Skeletal muscle cell (primary cell): Measurements from ENCODE around the gene C20orf144.
"Not testable (repeated sequence)": the region's sequence is repeated elsewhere in the genome, so short reads cannot be mapped to it uniquely, and the experiment has no call there.

Source experiments
- DNase-seq: peaks from one replicate; pipeline ENCODE4 v3.0.0-alpha.2; 2010; ENCODE audit warnings: low read depth
- H3K4me3 ChIP-seq: 2 replicates; pipeline ENCODE4 v1.5.1; 2011; ENCODE audit warnings: low read depth, mild to moderate bottlenecking, control low read depth, low read length, moderate library complexity

The C20orf144 gene

DNA sequence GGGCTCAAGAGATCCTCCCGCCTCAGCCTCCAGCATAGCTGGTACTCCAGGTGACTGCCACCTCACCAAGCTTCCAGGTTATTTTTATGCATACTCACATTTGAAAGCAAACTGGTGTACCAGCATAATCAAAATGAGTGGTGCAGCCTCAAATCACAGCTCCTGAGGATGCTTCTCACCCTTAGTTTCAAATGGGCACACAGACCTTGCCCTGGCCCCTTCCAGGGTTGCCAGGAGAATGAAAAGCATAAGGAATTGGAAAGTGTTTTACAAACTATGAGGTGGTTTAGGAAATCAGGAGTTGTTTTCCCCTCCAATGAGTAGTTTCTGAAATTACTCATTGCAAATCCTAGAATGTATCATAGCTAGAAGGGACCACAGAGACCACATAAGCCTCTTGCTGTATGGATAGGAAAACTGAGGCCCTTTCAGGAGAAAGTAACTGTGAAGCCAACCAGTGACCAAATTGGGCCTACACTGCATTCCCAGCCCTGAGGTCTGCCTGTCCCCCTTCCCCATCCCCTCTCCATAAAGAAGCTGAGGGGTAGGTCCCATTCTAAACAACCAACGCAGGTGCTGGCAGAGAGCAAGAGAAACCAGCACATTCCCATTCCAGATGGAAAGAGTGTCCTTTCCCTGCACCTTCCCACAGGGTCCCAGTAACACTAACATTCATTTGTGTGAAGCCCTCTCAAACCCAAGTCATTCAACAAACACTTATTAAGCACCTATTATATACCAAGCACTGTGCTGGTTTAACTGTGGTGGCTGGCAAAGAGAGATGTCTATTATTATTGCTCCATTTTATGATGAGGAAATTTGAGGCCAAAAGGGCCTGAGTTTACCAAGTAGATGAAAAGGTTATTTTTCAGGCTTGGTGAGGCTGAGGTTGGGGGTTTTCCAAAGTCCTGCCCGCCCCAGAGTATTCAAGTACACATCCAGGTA lies 26.1 kb downstream of the C20orf144 start:
- no peak overlapping the region for H3K4me3 ChIP-seq
- DNase-seq, result no peak

DNA sequence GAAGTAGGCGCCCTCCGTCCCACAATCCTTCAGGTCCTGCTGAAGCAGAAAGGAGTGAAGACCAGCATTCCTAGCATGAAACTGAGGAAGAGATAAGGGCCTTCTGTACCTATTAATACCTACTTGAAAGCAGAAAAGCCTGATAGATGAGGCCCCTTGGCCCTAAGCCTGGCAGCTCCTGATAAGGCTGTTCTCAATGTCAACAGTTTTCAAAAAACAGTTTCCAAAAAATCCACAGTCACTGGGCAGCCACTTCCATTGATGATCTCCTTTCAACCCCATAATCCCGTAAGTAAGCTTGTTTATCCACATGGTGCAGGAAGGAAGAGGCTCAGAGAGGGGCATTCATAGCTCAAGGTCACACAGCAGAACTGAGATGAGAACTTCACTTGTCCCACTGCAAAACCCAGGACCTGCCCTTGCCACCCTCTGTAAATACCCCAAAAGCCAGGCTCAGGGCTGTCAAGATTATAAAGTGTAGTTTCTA lies 26.9 kb downstream of the C20orf144 start:
- no peak for DNase-seq
- no peak overlapping the region for H3K4me3 ChIP-seq

DNA sequence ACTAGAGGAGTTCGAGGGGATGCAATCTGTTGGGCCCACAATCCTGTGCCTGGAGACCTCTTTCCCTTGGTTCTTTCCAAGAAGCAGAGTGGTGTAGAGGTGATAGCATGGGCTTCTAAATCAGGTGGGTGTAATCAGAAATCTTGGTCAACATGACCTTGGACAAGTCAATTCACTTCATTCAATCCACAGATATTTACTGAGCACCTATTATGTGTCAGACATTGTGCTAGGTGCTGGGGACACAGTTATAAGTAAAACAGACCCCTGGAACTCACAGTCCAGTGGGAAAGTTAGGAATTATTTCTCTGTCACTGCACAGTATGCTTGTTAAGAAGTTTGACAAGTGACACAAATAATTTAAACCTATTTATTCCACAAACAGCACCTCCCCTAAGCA lies 27.4 kb downstream of the C20orf144 start:
- no peak overlapping the region for H3K4me3 ChIP-seq
- no peak for DNase-seq

DNA sequence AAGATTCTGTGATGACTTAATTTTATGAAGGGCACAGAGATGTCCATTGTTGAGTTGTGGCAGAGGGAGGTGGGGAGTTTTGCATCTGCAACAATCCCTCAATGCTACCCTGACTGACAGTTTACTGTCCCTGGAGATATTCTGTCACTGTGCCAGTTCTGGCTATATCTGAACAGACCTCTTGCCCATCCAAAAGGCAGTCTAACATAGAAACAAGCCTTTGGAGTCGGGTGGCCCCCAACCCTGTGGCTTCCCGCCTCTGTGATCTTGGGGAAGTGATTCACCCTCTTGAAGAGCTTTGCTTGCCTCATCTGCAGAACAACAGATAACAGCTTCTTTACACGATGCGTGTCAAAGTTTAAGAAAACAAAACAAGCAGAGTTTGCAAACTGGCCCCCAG lies 27.8 kb downstream of the C20orf144 start:
- DNase-seq, result no peak
- no peak overlapping the region for H3K4me3 ChIP-seq

DNA sequence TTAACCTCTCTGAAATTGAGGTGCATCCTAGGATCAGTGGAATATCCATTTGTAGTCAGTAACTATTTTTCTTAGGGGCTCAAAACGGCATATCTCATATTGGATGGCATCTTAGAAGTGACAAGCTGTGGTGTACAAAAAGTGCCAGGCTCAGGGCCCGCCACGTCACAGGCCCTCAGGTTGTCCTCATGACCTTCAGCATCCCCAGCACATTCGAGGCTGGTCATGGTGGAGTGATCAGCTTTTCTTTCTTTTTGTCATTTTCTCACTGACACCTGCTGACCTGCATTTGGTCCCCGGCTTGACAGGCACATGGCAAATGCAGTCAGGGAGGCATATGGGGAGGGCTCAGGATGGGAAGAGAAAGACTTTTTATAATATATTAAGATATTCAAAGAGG lies 31.2 kb downstream of the C20orf144 start:
- DNase-seq, result no peak
- no peak overlapping the region for H3K4me3 ChIP-seq

DNA sequence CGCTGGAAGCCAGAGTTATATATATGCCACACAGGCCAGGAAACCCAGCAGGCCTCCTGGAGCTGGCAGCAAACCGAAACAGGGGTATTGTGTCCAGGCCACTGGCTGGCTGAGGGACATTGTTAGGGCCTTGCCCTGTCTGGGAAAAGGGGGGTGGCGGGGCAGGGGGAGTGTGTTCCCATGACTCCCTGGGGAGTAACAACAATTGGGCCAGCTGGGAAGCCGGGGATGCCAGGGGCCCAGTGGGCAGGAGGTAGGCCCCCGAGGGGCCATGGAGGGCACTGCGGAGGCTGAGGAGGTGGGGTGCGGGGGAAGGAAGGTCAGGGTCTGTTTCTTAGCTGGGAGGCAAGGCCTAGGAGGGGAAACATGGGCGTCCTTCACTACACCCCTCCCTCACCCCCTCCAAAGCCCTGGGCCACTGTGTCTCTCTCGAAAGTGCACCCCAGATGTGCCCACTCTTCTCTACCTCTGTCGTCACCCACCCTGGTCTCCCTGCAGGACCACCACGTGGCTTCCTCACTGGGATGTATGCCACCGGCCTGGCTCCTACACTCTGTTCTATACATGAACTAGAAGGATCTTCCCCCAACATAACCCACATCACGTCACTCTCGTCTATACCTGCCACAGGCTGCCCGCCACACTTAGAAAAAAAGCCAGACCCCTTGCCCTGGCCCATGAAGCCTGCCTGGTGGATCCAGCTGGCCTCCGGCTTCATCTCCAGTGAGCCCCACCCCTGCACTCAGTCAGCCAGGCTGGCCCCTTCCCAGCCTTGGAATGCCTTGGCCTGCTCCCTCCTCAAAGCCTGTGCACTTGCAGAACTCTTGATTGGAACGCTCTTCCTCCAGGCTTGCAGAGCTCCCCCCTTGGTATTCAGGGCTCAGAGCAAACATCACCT lies 31.9 kb downstream of the C20orf144 start:
- DNase-seq, result no peak
- H3K4me3 ChIP-seq, result no peak overlapping the region

DNA sequence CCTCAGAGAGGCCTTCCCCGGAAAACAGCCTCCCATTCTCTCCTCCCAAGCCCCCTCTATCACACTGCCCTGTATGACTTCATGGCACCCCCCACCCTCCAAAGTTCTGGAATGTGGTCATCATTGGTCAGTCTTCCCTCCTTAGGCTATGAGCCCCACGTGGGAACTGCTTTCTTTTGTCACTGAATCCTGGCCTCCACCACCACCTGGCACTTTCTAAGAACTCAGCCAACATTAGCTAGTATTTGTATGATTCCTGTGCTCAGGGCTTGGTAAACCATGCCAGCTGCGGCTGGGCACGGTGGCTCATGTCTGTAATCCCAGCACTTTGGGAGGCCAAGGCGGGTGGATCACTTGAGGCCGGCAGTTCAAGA lies 32.5 kb downstream of the C20orf144 start:
- DNase-seq, result no peak
- no peak overlapping the region for H3K4me3 ChIP-seq

DNA sequence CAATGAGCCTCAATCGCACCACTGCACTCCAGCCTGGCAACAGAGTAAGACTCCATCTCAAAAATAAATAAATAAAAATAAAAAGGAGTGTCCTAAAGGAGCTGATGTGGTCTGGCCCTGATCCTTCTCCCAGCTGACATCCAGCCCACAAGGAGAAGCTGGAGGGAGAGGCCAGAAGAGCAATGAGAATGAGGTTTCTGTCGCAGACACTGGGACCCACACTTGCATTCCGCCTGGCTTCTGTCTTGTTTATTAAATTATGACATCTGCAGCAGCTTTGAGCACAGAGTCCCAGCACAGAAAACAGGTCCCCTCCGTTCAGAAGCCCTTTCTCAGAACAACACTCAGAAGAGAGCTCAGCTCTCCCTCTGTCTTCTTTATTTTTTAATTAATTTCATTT lies 34.3 kb downstream of the C20orf144 start:
- no peak overlapping the region for H3K4me3 ChIP-seq
- DNase-seq, result no peak

DNA sequence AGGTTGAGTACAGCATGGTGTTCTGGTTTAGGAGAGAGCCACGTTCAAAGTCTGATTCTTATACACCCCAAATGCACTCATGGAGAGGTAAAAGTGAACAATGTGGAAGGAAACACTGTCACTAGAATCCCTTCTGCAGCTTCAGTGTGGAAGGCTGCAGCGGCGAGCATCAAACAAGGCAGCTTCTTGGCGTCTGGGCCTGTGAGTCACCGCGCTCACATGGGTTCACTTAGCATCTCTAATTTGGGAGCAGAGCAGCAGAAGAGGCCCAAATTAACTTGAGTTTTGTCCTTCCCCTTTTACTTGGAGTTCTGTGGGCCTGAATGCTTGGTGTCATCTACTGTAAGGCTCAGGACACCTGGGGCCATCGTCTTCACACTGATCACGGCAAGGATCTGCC lies 35.0 kb downstream of the C20orf144 start:
- no peak for DNase-seq
- no peak overlapping the region for H3K4me3 ChIP-seq

DNA sequence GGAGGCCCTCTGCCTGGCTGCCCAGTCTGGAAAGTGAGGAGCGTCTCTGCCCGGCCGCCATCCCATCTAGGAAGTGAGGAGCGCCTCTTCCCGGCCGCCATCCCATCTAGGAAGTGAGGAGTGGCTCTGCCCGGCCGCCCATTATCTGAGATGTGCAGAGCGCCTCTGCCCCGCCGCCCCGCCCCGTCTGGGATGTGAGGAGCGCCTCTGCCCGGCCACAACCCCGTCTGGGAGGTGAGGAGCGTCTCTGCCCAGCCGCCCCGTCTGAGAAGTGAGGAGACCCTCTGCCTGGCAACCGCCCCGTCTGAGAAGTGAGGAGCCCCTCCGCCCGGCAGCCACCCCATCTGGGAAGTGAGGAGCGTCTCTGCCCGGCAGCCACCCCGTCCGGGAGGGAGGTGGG lies 36.8 kb downstream of the C20orf144 start:
- not testable (repeated sequence) for H3K4me3 ChIP-seq, DNase-seq

DNA sequence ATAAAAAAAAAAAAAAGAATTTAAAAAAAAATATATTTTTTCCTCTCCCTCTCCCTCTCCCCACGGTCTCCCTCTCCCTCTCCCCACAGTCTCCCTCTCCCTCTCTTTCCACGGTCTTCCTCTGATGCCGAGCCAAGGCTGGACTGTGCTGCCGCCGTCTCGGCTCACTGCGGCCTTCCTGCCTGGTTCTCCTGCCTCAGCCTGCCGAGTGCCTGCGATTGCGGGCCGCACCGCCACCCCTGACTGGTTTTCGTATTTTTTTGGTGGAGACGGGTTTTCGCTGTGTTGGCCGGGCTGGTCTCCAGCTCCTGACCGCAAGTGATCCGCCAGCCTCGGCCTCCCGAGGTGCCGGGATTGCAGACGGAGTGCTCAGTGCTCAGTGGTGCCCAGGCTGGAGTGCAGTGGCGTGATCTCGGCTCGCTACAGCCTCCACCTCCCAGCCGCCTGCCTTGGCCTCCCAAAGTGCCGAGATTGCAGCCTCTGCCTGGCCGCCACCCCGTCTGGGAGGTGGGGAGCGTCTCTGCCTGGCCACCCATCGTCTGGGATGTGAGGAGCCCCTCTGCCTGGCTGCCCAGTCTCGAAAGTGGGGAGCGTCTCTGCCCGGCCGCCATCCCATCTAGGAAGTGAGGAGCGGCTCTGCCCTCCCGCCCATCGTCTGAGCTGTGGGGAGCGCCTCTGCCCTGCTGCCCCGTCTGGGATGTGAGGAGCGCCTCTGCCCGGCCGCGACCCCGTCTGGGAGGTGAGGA lies 38.7 kb downstream of the C20orf144 start:
- not testable (repeated sequence) for H3K4me3 ChIP-seq, DNase-seq

DNA sequence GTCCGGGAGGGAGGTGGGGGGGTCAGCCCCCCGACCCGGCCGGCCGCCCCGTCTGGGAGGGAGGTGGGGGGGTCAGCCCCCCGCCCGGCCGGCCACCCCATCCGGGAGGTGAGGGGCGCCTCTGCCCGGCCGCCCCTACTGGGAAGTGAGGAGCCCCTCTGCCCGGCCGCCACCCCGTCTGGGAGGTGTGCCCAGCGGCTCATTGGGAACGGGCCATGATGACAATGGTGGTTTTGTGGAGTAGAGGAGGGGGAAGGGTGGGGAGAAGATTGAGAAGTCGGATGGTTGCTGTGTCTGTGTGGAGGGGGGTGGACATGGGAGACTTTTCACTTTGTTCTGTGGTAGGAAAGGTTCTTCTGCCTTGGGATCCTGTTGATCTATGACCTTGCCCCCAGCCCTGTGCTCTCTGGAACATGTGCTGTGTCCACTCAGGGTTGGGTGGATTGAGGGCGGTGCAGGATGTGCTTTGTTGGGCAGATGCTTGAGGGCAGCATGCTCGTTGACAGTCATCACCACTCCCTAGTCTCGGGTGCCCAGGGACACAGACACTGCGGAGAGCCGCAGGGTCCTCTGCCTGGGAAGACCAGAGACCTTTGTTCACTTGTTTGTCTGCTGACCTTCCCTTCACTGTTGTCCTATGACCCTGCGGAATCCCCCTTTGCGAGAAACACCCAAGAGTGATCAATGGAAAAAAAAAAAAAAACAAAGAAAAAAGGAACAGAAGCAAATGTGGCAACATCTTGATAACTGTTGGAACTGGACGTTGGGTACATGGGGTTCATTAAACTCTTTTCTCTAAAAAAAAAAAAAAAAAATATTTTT lies 39.7 kb downstream of the C20orf144 start:
- DNase-seq, result no peak
- no peak overlapping the region for H3K4me3 ChIP-seq

DNA sequence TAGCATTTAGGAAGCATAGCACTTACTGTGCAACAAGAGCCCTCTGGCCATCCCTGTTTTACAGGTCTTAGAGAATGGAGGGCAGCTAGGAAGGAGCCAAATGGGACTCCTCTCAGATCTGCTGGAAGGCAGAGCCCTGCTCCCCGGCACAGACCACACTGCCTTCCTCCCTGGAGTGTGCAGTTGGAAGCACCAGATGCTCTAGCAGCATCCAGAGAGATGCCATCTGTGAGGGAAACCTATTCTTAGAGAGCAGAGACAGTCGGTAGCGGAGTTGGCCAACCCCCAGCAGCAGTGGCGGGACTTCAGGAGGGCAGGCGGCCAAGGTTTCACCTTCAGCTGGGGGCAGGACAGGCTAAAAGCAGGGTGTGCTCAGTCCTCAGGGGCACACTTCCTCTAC lies 40.7 kb downstream of the C20orf144 start:
- no peak for DNase-seq
- no peak overlapping the region for H3K4me3 ChIP-seq

DNA sequence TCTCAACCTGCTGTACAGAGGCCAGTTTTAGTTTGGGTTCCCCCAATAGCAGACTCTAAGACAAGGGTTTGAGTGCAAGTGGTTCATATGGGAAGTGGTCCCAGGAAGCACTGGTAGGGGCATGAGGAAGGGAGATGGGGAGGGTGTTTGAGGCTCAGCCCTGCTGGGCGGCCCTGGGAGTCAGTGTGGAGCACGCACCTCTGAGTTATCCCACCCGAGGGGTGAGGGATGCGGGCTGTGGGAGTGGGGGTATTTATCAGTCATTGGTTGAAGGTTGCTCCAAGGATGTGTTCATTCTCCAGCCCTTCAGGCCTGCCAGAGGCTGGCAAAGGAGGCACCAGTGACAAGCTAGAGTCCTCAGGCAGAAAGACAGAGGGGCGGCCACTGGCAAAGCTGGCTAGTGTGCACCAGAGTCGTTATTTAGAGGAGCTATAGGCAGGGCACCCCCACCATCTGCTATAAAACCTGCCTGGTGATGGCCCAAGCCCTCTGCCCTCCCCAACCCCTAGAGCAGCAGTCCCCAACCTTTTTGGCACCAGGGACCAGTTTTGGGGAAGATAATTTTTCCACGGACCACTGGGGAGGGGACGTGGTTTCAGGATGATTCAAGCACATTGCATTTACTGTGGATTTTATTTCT lies 41.5 kb downstream of the C20orf144 start:
- H3K4me3 ChIP-seq, result no peak overlapping the region
- no peak for DNase-seq

DNA sequence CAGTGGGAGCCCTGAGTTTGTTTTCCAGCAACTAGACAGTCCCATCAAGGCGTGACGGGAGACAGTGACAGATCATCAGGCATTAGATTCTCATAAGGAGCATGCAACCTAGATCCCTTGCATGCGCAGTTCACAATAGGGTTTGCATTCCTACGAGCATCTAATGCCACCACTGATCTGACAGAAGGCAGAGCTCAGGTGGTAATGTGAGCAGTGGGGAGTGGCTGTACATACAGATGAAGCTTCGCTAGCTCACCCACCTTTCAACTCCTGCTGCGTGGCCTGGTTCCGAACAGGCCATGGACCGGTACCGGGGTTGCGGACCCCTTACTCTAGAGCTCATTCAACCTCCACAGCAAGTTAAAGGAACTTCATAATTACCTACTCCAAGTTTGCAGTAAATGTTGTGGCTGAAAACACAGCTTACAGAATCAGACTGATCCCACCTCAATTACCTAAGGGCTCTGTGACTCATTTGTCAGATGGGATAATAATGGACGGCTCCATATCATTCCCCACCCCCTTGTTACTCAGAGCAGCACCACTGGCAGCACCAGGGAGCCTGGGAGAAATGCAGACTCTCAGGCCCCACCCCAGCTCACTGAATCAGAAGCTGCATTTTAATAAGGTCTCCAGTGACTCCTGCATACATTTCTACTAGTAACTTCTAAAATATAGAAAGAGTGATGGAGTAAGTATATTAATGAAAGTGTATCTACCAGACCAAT lies 42.2 kb downstream of the C20orf144 start:
- no peak for DNase-seq
- no peak overlapping the region for H3K4me3 ChIP-seq

DNA sequence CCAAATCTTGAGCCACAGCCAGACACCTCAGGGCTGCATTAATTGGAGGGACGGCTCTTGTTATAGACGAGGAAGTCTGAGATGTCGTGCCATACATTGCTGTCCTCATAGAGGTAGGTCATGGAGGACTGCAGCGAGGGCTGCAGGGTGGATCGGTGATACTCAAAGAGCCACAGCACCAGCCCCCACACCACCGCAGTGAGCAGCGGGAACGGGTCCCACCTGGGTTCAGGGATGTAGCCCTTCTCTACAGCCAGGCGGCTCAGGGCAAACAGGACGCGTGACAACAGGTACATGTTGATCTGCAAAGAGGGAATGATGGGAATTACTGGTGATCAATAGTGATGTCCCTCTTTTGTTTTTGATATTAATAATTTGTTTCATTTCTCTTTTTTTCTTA lies 45.5 kb downstream of the C20orf144 start:
- no peak overlapping the region for H3K4me3 ChIP-seq
- no peak for DNase-seq

DNA sequence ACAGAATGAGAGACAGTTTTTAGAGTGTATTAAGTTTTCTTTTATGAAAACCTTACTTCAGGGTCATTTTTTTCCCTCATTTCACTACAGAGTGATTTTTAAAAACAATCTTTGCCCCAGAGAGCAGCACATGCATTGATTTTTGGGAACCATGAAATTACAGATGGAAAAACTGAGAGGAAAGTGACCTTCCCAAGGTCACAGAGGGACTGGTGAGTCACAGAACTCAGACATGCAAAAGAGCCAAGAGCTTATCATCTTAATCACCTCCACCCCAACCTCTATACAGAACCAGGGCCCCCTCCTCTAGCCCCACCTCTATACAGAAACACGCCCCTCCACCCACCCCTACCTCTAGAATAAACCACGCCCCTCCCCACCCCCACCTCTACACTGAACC lies 47.3 kb downstream of the C20orf144 start:
- no peak overlapping the region for H3K4me3 ChIP-seq

More for the DNA sequence above, 47.3 kb downstream of the C20orf144 start:
- no peak for DNase-seq
